GM19193 (cell line): ENCODE results near the gene ANTXR1.

Experiments used
- POLR2A ChIP-seq: IDR thresholded peaks from 4 replicates; pipeline ENCODE4 v1.6.1; 2011; ENCODE audit not compliant: insufficient read depth, insufficient read length; ENCODE audit errors: extremely low read depth

The ANTXR1 gene

GRCh38 chr2:69088466-69088865 lies 75.5 kb downstream of the ANTXR1 start:
- no peak for TF ChIP-seq POLR2A

GRCh38 chr2:69089266-69089665 lies 76.3 kb downstream of the ANTXR1 start:
- TF ChIP-seq POLR2A, result no peak

GRCh38 chr2:69089998-69090397 lies 77.0 kb downstream of the ANTXR1 start:
- TF ChIP-seq POLR2A, result no peak

- TF ChIP-seq POLR2A, result no peak
Observed at GRCh38 chr2:69090820-69091219, 77.8 kb downstream of the ANTXR1 start.

GRCh38 chr2:69092857-69093256 lies 79.9 kb downstream of the ANTXR1 start:
- TF ChIP-seq POLR2A, result no peak

- TF ChIP-seq POLR2A, result no peak
Observed at GRCh38 chr2:69095305-69095704, 82.3 kb downstream of the ANTXR1 start.

GRCh38 chr2:69096326-69097095 lies 83.5 kb downstream of the ANTXR1 start:
- no peak for TF ChIP-seq POLR2A

- TF ChIP-seq POLR2A, result no peak
Observed at GRCh38 chr2:69097148-69097610, 84.2 kb downstream of the ANTXR1 start.

GRCh38 chr2:69097891-69098655 lies 85.1 kb downstream of the ANTXR1 start:
- no peak for TF ChIP-seq POLR2A

GRCh38 chr2:69099541-69099940 lies 86.6 kb downstream of the ANTXR1 start:
- TF ChIP-seq POLR2A, result no peak

GRCh38 chr2:69100220-69100723 lies 87.3 kb downstream of the ANTXR1 start:
- TF ChIP-seq POLR2A, result no peak

GRCh38 chr2:69102041-69102593 lies 89.1 kb downstream of the ANTXR1 start:
- TF ChIP-seq POLR2A, result no peak

- no peak for TF ChIP-seq POLR2A
Observed at GRCh38 chr2:69103419-69103818, 90.4 kb downstream of the ANTXR1 start.

GRCh38 chr2:69104261-69104660 lies 91.3 kb downstream of the ANTXR1 start:
- no peak for TF ChIP-seq POLR2A

- no peak for TF ChIP-seq POLR2A
Observed at GRCh38 chr2:69109255-69109654, 96.3 kb downstream of the ANTXR1 start.
